HL-60/S4 treated with phorbol 12-myristate 13-acetate at 8.2 ng/mL for 4 days and 3 days (cell line): ENCODE results near the gene HCN3.

Experiments
- in situ Hi-C: fragments of 300-500 bp; cut with MboI; formaldehyde crosslinking; loops from 2 replicates; pipeline ENCODE4 v1.15.0; 2022; ENCODE audit warnings: low sequenced_read_pairs

The HCN3 gene

GRCh38 chr1:155308493-155309422, 31.5 kb downstream of the HCN3 start, which contains the start of gene FDPS:
FDPS (plus strand) TSS chr1:155308866; CDS start chr1:155309790, 924 bp downstream.
- in situ Hi-C loops = no loop called here

GRCh38 chr1:155309423-155310021, 32.3 kb downstream of the HCN3 start:
- in situ Hi-C loops = no loop called here

GRCh38 chr1:155313261-155313660, 36.0 kb downstream of the HCN3 start:
- in situ Hi-C loops = no loop called here

GRCh38 chr1:155316922-155317321, 39.7 kb downstream of the HCN3 start:
- in situ Hi-C loops = no loop called here

GRCh38 chr1:155318082-155318481, 40.8 kb downstream of the HCN3 start:
- in situ Hi-C loops = no loop called here

GRCh38 chr1:155319536-155319935, 42.3 kb downstream of the HCN3 start:
- in situ Hi-C loops = no loop called here

GRCh38 chr1:155320252-155320651, 43.0 kb downstream of the HCN3 start:
- in situ Hi-C loops = no loop called here

GRCh38 chr1:155320661-155321617, 43.7 kb downstream of the HCN3 start, which contains the start of gene RUSC1:
RUSC1 (plus strand) TSS chr1:155320894; CDS start chr1:155321774, 880 bp downstream.
- in situ Hi-C loops = no loop called here

GRCh38 chr1:155321639-155322503, 44.6 kb downstream of the HCN3 start:
- in situ Hi-C loops = no loop called here

GRCh38 chr1:155322571-155322952, 45.3 kb downstream of the HCN3 start:
- in situ Hi-C loops = no loop called here

GRCh38 chr1:155322953-155323728, 45.9 kb downstream of the HCN3 start:
- in situ Hi-C loops = no loop called here

GRCh38 chr1:155323729-155324036, 46.4 kb downstream of the HCN3 start:
- in situ Hi-C loops = no loop called here

GRCh38 chr1:155324037-155324716, 46.9 kb downstream of the HCN3 start:
- in situ Hi-C loops = no loop called here

GRCh38 chr1:155324717-155325602, 47.7 kb downstream of the HCN3 start:
- in situ Hi-C loops = no loop called here

GRCh38 chr1:155325603-155325893, 48.3 kb downstream of the HCN3 start:
- in situ Hi-C loops = no loop called here

- in situ Hi-C loops = no loop called here
Observed at GRCh38 chr1:155326020-155326526, 48.8 kb downstream of the HCN3 start.

- in situ Hi-C loops = no loop called here
Observed at GRCh38 chr1:155326631-155327037, 49.4 kb downstream of the HCN3 start.

GRCh38 chr1:155327981-155328380, 50.7 kb downstream of the HCN3 start:
- in situ Hi-C loops = no loop called here
